ENCODE measurements around the gene DNMBP. TPM values are rescaled to one million over a fixed set of nuclear protein-coding genes. Genes with fewer than 3 reads are reported as not detected.
"Not testable (repeated sequence)": the region's sequence is repeated elsewhere in the genome, so short reads cannot be mapped to it uniquely, and the experiment has no call there.

The DNMBP gene
- total RNA-seq, 1 donor from 2014 or later: 5.7 TPM

GRCh38 chr10:100020142-100020885, 10.6 kb upstream of the DNMBP start:
- intact Hi-C loops (cut with DNase I): no loop called here
- no peak for DNase-seq
- ATAC-seq (ENCODE audit: poor library complexity): no peak

- DNase-seq (no peak), ATAC-seq (ENCODE audit: poor library complexity) (no peak)
- intact Hi-C loops (cut with DNase I): loop anchor here (10.0 kb wide), 1 partner anchor 175 kb away; no protein-coding TSS in a partner anchor
Measured at GRCh38 chr10:100019787-100020141, 10.0 kb upstream of the DNMBP start.

DNA sequence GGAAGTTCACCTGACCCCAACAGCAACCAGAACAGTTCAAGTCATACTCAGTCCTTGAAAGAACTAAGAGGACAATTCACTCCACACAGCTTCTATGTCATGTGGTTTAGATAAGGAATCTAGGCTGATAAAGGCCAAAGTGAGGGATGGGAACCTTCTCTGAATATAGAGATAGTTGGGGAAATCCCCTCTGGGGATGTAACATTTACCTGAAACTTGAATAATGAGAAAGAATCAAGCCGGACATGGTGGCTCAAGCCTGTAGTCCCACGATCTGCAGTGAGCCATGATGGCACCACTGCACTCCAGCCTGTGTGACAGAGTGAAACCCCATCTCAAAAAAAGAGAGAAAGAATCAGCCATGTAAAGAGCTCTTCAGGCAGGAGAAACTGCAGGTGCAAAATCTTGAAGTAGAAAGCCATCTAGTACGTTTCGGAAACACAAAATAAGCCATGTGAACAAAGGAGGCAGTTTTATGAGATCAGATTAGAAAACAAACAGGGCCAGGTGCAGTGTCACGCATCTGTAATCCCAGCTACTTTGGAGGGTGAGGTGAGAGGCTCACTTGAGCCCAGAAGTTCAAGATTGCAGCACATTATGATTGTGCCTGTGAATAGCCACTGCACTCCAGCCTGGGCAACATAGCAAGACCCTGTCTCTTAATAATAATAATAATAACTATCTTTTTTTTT, 4.5 kb upstream of the DNMBP start:
- DNase-seq: no peak
- ATAC-seq (ENCODE audit: poor library complexity): no peak
- intact Hi-C loops (cut with DNase I): loop anchor here (10.0 kb wide), 1 partner anchor 169 kb away; no protein-coding TSS in a partner anchor

DNA sequence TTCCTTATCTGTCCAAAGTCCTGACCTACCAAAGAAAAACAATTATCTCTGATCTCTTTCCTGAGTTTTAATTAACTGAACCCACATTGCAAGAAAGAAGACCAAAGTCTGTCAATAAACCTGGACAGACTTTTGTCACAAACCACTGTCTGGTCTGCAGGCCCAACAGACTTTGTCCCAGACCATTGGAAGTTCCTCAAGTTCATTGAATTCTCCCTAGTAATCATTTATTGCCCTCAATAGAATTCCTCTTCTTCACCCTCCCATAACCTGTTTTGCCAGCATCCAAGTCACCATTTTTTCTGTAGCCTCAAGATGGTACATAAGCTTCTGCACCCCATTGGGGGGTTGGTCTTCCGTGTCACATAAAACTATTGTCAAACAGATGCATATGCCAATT, 3.9 kb upstream of the DNMBP start:
- ATAC-seq (ENCODE audit: poor library complexity) (no peak), DNase-seq (no peak)
- intact Hi-C loops (cut with DNase I): loop anchor here (10.0 kb wide), 1 partner anchor 169 kb away; no protein-coding TSS in a partner anchor

- not testable (repeated sequence) for DNase-seq; ATAC-seq (ENCODE audit: poor library complexity)
- intact Hi-C loops (cut with DNase I): loop anchor here (10.0 kb wide), 1 partner anchor 167 kb away; no protein-coding TSS in a partner anchor
Measured at GRCh38 chr10:100011906-100012305, 2.2 kb upstream of the DNMBP start.

DNA sequence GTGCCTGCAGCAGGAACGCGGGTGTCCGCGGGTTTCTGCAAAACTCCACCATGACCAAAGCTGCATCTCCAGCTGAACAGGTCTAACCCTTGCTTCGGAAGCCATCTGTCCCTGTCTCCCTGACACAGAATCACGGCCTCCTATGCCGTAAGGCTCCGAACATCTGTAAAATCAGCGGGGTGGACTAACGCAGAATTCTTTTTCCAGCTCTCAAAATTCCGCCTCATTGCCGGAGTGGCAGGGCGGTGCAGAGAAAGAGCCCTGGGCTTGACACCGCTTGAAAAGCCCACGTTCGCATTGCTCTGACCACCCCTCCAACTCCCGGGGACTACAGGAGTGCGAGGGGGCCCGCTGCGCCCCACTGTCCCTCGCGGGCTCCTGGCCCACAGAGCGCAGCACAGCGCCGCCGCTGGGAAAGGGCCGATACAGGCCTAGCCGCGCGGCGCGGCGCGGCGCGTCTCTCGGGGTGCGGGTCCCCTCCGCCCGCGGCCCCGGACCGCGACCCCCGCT, 409 bp downstream of the DNMBP start:
- DNase-seq (peak; percentile 80), ATAC-seq (ENCODE audit: poor library complexity) (peak; percentile 83)
- intact Hi-C loops (cut with DNase I): no loop called here

- DNase-seq (no peak), ATAC-seq (ENCODE audit: poor library complexity) (no peak)
- intact Hi-C loops (cut with DNase I): no loop called here
Measured at GRCh38 chr10:100008708-100009282, 952 bp downstream of the DNMBP start.

GRCh38 chr10:100008142-100008522, 1.6 kb downstream of the DNMBP start:
- DNase-seq (no peak), ATAC-seq (ENCODE audit: poor library complexity) (peak; percentile 39)
- intact Hi-C loops (cut with DNase I): no loop called here

DNA sequence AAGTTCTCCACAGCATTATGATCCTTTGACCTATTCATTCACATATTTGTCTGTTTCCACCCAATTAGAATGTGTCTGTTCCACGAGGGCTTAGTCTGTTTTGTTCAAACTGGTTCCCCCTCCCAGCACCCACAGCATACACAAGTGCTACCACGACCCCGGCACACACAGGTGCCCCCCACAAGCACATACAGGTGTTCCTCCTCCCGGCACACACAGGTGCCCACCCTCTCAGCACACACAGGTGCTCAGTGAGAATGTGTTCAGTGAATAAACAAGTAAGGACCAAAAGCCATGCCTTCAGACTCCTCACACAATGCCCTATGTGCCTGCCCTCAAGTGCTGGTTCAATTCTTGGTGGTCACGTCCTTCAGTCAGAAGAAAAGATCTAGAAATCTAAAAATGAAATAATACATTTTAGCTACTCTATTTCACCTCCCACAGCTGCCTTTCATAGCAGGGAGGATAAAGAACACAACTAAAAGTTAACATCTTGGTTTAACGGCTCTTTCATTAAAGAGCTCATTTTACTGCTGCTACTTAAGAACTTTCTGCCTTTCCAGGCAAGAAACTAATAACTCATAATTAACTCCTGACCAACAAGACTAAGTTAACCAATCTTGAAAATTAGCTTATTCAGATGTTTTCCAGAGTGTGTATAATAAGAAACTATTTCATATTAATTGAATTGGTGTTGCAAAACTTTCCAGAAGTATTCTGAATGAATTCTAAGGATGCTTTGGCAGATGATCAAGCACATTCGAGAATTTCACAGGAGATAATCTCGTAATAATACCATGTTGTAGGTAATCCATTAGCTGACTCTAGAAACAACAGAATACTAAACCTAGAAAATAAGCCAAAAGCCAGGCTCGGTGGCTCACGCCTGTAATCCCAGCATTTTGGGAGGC, 2.3 kb downstream of the DNMBP start:
- intact Hi-C loops (cut with DNase I): no loop called here
- ATAC-seq (ENCODE audit: poor library complexity) (no peak), DNase-seq (no peak)

DNA sequence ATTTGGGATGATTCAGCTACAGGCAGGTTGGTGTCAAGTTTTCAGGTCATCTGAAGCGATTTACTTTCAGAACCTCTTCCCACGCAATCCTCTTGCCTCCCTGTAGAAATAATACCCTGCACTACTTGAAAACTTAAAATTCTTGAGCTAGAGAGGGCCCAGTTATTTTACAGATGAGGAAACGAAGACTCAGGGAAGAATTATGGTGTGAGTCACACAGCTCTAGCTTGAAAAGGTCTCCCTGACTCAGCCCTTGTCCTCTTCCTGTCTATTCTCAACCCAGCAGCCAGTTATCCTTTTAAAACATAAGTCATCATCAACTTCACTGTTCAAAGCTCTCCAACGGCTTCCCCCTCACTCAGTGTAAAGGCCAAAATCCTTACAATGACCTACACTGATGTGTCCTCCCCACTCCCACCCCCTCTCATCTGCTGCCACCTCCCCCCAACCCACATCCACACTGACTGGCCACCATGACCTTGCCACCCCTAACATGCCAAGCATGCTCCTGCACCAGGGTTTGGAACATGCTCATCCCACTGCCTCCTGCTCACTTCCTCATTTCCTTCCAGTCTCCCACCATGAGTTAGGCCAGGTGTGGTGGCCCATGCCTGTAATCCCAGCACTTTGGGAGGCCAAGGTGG, 3.4 kb downstream of the DNMBP start:
- no peak for ATAC-seq (ENCODE audit: poor library complexity)
- intact Hi-C loops (cut with DNase I): no loop called here

DNA sequence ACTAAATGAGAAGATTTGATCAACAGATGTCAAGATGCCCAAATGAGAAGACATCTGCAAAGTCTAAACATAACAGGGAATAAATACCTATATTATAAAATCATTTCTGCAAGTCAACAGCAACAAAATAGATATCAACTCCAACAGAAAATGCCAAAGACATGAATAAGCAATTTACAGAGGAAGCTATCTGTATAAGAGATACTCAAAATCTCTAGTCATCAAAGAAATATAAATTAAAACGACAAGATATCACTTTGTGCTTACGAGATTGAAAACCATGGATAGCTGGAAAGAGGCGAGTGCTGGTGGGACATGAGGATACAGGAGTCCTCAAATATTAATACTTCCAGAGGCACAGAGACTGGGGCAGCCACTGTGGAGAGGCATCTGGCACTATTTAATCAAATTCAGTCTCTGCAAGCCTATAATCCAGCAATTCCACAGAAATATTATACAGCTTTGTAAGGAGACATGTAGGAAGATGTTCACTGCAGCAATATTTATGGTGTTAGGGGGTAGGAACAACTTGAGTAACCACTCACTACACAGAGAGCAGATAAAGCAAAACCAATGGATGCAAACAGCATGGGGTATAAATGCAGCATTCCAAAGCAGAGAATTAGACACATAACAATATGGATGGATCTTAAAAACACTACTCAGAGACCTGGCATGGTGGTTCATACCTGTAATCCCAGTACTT, 4.8 kb downstream of the DNMBP start:
- ATAC-seq (ENCODE audit: poor library complexity): no peak
- intact Hi-C loops (cut with DNase I): no loop called here

More for the DNA sequence above, 3.4 kb downstream of the DNMBP start:
- DNase-seq: no peak

GRCh38 chr10:100000109-100000644, 9.6 kb downstream of the DNMBP start:
- no peak for DNase-seq
- intact Hi-C loops (cut with DNase I): no loop called here
- ATAC-seq (ENCODE audit: poor library complexity): no peak

More for the DNA sequence above, 4.8 kb downstream of the DNMBP start:
- DNase-seq: no peak

DNA sequence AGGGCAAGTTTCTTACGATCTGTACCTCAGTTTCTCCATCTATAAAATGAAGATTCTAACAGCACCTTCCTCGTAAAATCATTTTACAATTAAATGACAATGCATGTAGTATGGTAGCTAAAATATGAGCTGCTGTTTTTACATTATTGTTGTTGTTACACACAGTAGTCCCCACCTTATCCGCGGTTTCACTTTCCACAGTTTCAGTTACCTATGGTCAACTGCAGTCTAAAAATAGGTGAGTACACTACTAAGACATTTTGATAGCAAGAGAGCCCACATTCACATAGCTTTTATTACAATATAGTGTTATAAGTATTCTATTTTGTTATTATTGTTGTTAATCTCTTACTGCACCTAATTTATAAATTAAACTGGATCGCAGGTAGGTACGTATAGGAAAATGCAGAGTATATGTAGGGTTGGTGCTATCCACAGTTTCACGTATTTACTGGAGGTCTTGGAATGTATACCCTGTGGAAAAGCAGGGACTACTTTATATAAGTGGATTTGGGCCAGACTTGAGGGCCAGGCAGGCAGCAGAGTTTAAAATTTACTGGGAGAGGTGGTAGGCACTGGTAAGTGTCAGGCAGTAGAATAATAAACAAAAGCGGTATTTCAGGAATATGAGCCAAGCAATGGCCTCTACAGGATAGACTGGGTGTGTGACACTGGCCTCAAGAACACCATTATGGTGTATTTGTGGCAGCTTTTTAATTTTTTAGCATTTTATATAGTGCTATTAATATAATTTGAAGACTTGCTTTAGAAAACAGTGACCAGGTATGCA, 10.2 kb downstream of the DNMBP start:
- ATAC-seq (ENCODE audit: poor library complexity) (peak; percentile 47), DNase-seq (no peak)
- intact Hi-C loops (cut with DNase I): no loop called here

GRCh38 chr10:99998889-99999288, 10.9 kb downstream of the DNMBP start:
- intact Hi-C loops (cut with DNase I): no loop called here

DNA sequence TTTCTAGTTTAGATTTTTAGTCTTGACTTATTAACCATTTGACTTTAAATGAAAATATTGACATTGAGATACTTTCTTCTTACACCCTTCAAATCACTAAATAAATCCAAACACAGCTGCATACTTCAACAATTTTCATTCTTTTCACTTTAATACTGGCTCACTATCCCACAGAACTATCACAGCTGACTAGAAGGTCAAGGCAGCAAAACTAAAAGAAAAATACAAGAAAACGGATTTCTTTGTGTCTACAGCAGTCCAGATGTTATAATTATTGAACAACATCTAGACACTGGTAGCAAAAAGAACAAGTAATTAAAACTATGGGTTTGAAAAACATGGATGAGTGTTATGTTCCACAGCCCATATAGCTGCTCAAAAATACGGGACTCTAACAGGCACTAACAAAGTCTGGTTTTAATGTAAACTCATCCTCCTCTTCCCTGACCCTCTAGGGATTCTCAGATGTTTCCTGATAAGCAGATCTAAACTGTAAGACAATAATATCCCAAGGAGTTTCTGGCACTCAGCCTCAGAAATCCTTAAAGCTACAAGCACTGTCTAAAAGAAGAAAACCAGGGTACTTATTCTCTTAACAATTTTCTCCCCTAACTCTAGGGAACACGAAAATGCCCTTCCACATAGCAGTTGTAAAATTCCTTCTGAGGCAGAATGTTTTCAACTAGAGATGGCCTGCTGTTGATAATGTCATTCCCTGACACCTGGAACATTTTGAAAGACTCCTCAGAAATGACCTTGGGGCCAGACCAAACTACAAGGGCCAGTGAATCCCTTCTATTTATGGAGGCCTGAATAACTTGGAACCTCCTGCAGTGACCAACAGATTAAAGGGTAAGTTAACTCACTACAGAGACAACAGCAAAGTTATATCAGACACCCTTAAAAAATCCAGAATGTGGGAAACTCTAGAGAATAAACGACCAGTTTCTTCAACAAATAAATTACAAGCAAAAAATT, 12.8 kb downstream of the DNMBP start:
- intact Hi-C loops (cut with DNase I): no loop called here
- peak; percentile 57 for ATAC-seq (ENCODE audit: poor library complexity)
- no peak for DNase-seq

More at GRCh38 chr10:99998889-99999288, 10.9 kb downstream of the DNMBP start:
- peak; percentile 33 for ATAC-seq (ENCODE audit: poor library complexity)
- DNase-seq: no peak

Measured in Right ventricle myocardium superior (tissue), 1 donor.